Measurements from ENCODE around the gene FOXO1.

FOXO1 gene

DNA sequence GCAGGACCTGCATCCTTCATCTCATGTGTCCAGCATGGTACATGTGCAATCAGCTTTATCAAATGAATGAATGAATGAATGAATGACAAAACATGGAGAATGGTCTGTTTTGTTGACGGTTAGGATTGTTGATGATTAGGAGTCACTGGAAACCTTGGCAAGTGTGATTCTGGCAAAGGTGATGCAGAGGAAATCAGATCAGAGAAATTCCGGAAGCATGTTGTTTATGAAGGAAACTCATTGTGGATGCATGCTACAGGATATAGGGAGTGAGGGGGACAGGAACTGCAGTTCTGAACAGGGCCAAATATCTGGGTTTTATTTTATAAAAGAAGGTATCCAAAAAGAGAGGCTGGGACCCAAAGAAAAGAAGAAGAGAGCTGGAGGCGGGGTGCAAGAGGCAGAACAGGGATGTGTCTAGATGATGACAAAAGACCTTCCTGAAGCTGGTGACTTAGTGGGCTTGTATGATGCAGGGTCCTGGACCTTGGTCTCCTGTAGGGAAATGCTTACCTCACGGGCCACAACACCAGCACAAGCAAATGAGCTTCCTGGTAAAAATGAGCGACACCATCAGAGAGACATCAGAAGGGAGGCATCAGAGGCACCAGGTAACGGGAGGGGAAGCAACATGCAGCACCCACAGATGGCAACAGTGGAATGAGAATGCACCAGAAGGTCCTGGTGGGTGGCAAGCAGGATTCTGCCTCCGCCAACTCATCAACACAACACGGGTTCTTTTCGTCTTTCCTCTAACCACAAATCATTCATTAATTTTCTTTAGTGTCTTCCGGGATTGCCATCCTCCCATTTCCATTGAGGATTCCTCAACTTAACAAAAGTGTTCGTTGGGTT, 159.6 kb downstream of the FOXO1 start:
- no peaks in the 10 kb centered on the region for H3K9me3 ChIP-seq (ENCODE audit: control insufficient read depth, low read length)
- WGBS, 2 experiments (ENCODE audit: insufficient coverage in 2 of 2), result 96 to 98% methylated on average over 9 to 10 of the region's 11 CpGs
- H3K36me3 ChIP-seq (ENCODE audit: control insufficient read depth, insufficient read depth, low read length), result no peaks in the 10 kb centered on the region
- H3K4me3 ChIP-seq (ENCODE audit: extremely low read depth, insufficient read depth, low read length, poor library complexity, severe bottlenecking), result no peak overlapping the region
- peaks cover 21% of the 10 kb centered on the region for H3K4me1 ChIP-seq (ENCODE audit: control insufficient read depth, insufficient read depth, low read length, poor library complexity, severe bottlenecking)
- H3K27ac ChIP-seq (ENCODE audit: low read depth, low read length, severe bottlenecking), result no peak overlapping the region

Measured in mesodermal cell (in vitro differentiated cells).